Transverse colon (tissue), 4 donors: ENCODE measurements around the gene CCDC112. TPM values are rescaled to one million over a fixed set of nuclear protein-coding genes. Genes with fewer than 3 reads are reported as not detected.

Source experiments
- DNase-seq: peaks from one replicate; pipeline ENCODE4 v3.0.0-alpha.2; 2019
- H3K27ac ChIP-seq, 4 donors: fragments of 200-600 bp; sonication (generic); 2 replicates each; pipeline ENCODE4 v1.5.1; 2016 to 2018; ENCODE audit warnings: inconsistent platforms in 4 of 4
- H3K27me3 ChIP-seq: fragments of 200-600 bp; sonication (generic); 2 replicates; pipeline ENCODE4 v1.5.1; 2017; ENCODE audit warnings: inconsistent platforms
- H3K36me3 ChIP-seq, 4 donors: fragments of 200-600 bp; sonication (generic); 2 replicates each; pipeline ENCODE4 v1.5.1; 2017 to 2019; ENCODE audit warnings: inconsistent platforms in 4 of 4
- H3K4me1 ChIP-seq, 4 donors: fragments of 200-600 bp; sonication (generic); 2 replicates each; pipeline ENCODE4 v1.5.1; 2017 to 2020; ENCODE audit warnings: inconsistent platforms in 4 of 4
- H3K4me3 ChIP-seq, 4 donors: fragments of 200-600 bp; sonication (generic); 1 replicate in 1 of 4; 2 replicates in 3 of 4; pipeline versions ENCODE4 v1.5.1 to v1.6.1; 2017 to 2019; ENCODE audit warnings: inconsistent platforms in 4 of 4
- H3K9me3 ChIP-seq, 2 donors: fragments of 200-600 bp; sonication (generic); 2 replicates each; pipeline ENCODE4 v1.5.1; 2017 to 2019; ENCODE audit warnings: inconsistent platforms in 2 of 2
- CTCF ChIP-seq, 5 experiments: fragments of 200-600 bp in 3 of 5; fragments of 450-650 bp in 2 of 5; sonication (generic) in 3 of 5; IDR thresholded peaks; 1 replicate in 2 of 5; 2 replicates in 3 of 5; pipeline ENCODE4 v1.5.1; 2016 to 2017; ENCODE audit warnings: antibody characterized with exemption in 5 of 5, inconsistent platforms in 3 of 5, mild to moderate bottlenecking in 2 of 5, moderate library complexity in 1 of 5
- EP300 ChIP-seq: sonication (generic); formaldehyde crosslinking; IDR thresholded peaks from one replicate; pipeline ENCODE4 v1.6.1; 2017; ENCODE audit warnings: antibody characterized with exemption, low read depth
- POLR2A ChIP-seq: fragments of 450-650 bp; IDR thresholded peaks from one replicate; pipeline ENCODE4 v1.6.1; 2016; ENCODE audit warnings: antibody characterized with exemption, mild to moderate bottlenecking, moderate library complexity
- POLR2AphosphoS5 ChIP-seq, 3 donors: sonication (generic); formaldehyde crosslinking; IDR thresholded peaks; one replicate each; pipeline ENCODE4 v1.6.1; 2016; ENCODE audit warnings: antibody characterized with exemption in 3 of 3
- WGBS, 2 donors: methylation state at CpG; one replicate each; pipeline ENCODE4 v1.1.5; 2018; ENCODE audit warnings: low coverage in 1 of 2; 5-methylcytosine and 5-hydroxymethylcytosine counted together
- in situ Hi-C, 4 donors: fragments of 200-750 bp; cut with MboI; loops; one replicate each; pipeline versions ENCODE4 v1.15.0 to v1.15.1; 2017; ENCODE audit warnings: low sequenced_read_pairs in 3 of 4, low pct_ligation_motif_present in 1 of 4, low pct_unique_long_range_greater_than_20kb in 1 of 4
- intact Hi-C: fragments of 100-400 bp; cut with DNase I; formaldehyde crosslinking; loops from one replicate; pipeline ENCODE4 v1.15.1; 2023; ENCODE audit warnings: low total_unique reads
- total RNA-seq, 4 donors: library from RNA; depleted of rRNA; stranded (reverse); fragments of >200 nt; gene quantifications; one replicate each; pipeline ENCODE4 v1.1.0, GENCODE V29; 2016

The CCDC112 gene
- total RNA-seq, 4 donors from 2014 or later = 15.7 to 22.4 (median 20.5) TPM

DNA sequence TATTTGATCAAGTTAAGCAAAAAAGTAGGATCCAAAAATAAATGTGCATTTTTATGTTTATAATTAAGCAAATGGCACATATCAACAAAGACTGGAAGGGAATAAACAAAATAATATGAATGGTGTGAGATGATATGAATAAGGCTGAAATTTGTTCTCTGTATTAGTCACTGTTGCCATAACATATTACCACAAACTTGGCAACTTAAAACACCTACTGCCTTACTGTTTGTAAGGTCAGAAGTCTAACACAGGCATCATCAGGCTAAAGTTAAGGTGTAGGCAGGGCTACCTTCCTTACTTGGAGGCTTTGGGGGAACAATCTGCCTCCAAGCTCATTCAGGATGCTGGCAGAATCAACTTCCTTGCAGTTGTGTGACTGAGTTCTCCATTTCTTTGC, 53.0 kb downstream of the CCDC112 start:
- DNase-seq = no peak
- intact Hi-C loops = loop anchor here (10.0 kb wide), 2 partner anchors 69 to 1629 kb away; no protein-coding TSS in a partner anchor
- H3K36me3 ChIP-seq = peaks cover 0 to 19% (median 9%) of the 10 kb centered on the region in 4 donors
- H3K27me3 ChIP-seq = no peaks in the 10 kb centered on the region
- H3K27ac ChIP-seq = no peak overlapping the region
- in situ Hi-C loops = loop anchor here (5.0 to 25.0 kb wide), 3 partner anchors 146 to 156 kb away; no protein-coding TSS in a partner anchor
- peaks cover 0 to 19% (median 4%) of the 10 kb centered on the region in 4 donors for H3K4me1 ChIP-seq
- no peak overlapping the region for H3K4me3 ChIP-seq
- H3K9me3 ChIP-seq = no peaks in the 10 kb centered on the region
- TF ChIP-seq POLR2AphosphoS5 (IDR thresholded peaks at IDR 0.05) (no peak), EP300 (no peak), POLR2A (no peak), CTCF (IDR thresholded peaks at IDR 0.05) (no peak)

GRCh38 chr5:115241881-115242642, 54.4 kb downstream of the CCDC112 start:
- intact Hi-C loops = loop anchor here (10.0 kb wide), 2 partner anchors 67 to 1627 kb away; no protein-coding TSS in a partner anchor
- 70 to 78% methylated on average over 4 of the region's 4 CpGs for WGBS, 2 donors
- no peak for DNase-seq

GRCh38 chr5:115237066-115237465, 59.4 kb downstream of the CCDC112 start:
- Histone ChIP-seq H3K27ac (no peak overlapping the region), H3K9me3 (no peaks in the 10 kb centered on the region), H3K36me3 (peaks cover 0 to 40% (median 13%) of the 10 kb centered on the region in 4 donors), H3K4me1 (no peaks in the 10 kb centered on the region), H3K4me3 (no peak overlapping the region), H3K27me3 (no peaks in the 10 kb centered on the region)
- no peak for DNase-seq
- intact Hi-C loops = no loop called here
- in situ Hi-C loops = loop anchor here in 1 of 4 donors (25.0 kb wide), 1 partner anchor 150 kb away; no protein-coding TSS in a partner anchor
- WGBS, 2 donors = 92% methylated on average over 3 of the region's 3 CpGs
- TF ChIP-seq POLR2AphosphoS5 (IDR thresholded peaks at IDR 0.05) = no peak
- TF ChIP-seq POLR2A = no peak
- TF ChIP-seq CTCF (IDR thresholded peaks at IDR 0.05) = no peak
- TF ChIP-seq EP300 = no peak

More at GRCh38 chr5:115241881-115242642, 54.4 kb downstream of the CCDC112 start:
- Histone ChIP-seq H3K27me3 (no peaks in the 10 kb centered on the region), H3K9me3 (no peaks in the 10 kb centered on the region), H3K4me1 (peaks cover 0 to 19% (median 4%) of the 10 kb centered on the region in 4 donors), H3K36me3 (peaks cover 0 to 26% (median 9%) of the 10 kb centered on the region in 4 donors), H3K4me3 (no peak overlapping the region), H3K27ac (no peak overlapping the region)
- TF ChIP-seq POLR2AphosphoS5 (IDR thresholded peaks at IDR 0.05) (no peak), EP300 (no peak), CTCF (IDR thresholded peaks at IDR 0.05) (no peak), POLR2A (no peak)
- in situ Hi-C loops = loop anchor here (5.0 to 25.0 kb wide), 3 partner anchors 145 to 155 kb away; no protein-coding TSS in a partner anchor

DNA sequence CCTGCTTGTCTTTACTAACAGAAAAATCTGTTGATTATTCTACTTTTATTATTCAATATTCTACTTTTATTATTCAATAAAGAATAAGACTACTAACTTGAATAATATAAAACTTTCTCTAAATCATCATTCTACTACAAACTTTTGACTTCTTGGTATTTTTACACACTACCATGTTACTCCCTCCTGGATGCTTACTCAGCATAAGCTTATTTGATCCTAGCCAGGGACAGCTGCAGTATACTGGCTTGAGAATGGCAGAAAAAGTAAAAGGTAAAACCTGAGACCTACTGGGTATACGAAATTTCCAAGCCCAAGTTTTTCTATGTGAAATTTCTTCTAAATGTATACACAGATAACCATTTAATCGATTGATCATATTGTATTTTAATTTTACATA, 59.9 kb downstream of the CCDC112 start:
- H3K27me3 ChIP-seq = no peaks in the 10 kb centered on the region
- H3K9me3 ChIP-seq = no peaks in the 10 kb centered on the region
- no peak for DNase-seq
- H3K36me3 ChIP-seq = peaks cover 0 to 40% (median 13%) of the 10 kb centered on the region in 4 donors
- 88 to 93% methylated on average over 2 of the region's 2 CpGs for WGBS, 2 donors
- intact Hi-C loops (no loop called here), in situ Hi-C loops (loop anchor here in 1 of 4 donors (25.0 kb wide), 1 partner anchor 149 kb away; no protein-coding TSS in a partner anchor)
- H3K4me1 ChIP-seq = no peaks in the 10 kb centered on the region
- no peak for TF ChIP-seq POLR2A
- TF ChIP-seq EP300 = no peak
- no peak for TF ChIP-seq POLR2AphosphoS5 (IDR thresholded peaks at IDR 0.05)
- no peak for TF ChIP-seq CTCF (IDR thresholded peaks at IDR 0.05)
- no peak overlapping the region for H3K4me3 ChIP-seq
- H3K27ac ChIP-seq = no peak overlapping the region
